HG03575 (cell line): ENCODE measurements around the gene GLB1L3.

Experiments
- ATAC-seq: cut with Tn5 transposase; IDR thresholded peaks from one replicate; pipeline ENCODE4 v1.9.1; 2021; ENCODE audit not compliant: unreplicated experiment, insufficient number of reproducible peaks, low FRiP score; ENCODE audit errors: extremely low read depth

Gene GLB1L3

DNA sequence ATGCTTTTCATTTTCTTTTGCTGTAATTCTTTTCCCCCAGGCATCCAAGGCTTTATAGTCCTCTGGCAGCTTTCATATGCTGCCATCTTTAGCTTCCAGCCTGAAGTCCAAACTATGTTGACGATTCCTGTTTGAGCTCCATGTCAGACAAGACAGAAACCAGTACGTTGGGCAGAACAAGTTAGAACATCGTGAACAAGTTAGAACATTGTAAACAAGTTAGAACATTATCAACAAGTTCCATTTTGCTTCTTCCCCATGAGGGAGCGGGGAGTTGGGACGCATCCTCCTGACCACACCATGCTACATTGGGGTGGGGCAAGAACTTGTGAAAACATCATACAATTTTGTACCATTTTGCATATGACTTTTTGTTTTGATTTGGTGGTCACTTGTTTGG, 79.5 kb downstream of the GLB1L3 start:
- ATAC-seq: no peak

DNA sequence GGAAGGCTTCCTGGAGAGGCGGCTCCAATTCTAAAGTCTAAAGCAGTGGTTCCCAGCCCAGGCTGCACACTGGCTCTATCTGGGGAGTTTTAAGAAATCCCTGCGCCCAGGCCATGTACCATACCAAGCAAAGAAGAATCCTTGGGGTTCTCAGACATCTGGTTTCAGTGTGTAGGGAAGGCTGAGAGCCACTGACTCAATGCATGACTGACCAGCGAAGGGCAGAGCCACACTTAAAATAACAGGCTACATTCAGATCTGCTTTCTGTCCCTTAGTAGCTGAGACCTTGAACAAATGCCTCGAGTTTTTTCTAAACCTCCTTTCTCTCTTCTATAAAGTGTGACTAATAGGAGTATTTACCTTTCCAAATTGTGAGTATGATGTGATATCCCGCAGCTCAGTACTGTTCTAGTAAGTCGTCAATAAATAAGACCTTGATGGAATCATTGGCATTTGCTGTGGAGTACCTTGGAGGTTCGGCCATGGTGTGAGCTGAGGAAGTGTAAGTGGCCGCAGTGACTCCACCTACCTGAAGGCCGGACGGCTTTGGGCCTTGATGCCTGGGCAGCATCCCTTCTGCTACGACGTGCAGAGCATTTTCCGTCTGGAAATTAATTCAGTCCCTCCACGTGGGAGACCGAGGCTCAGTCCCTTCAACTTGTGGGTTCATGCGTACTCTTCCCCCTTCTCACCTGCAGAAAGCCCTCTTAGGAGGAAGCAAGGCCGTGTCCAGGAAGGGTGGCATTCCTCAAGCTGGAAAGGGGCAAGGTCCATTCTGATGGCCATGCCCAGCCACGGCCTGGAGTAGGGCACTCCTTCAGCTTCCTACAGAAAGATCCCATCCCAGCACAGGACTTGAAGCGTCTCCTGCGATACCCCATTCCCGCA, 80.7 kb downstream of the GLB1L3 start:
- ATAC-seq: no peak

DNA sequence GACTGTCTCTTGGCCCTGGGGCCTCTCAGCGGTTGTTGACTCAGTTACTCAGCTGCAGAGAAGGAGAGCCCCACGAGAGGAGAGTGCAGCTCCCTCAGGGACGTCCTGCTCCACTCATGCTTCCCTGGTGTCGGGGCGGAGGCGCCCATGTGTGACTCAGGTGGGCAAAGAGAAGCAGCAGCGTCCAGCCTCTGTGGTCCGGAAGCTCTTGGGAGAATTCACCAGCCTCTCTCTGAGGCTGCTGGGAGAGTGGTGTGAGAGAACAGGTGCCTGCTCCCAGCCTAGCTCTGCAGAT, 81.3 kb downstream of the GLB1L3 start:
- ATAC-seq: no peak

DNA sequence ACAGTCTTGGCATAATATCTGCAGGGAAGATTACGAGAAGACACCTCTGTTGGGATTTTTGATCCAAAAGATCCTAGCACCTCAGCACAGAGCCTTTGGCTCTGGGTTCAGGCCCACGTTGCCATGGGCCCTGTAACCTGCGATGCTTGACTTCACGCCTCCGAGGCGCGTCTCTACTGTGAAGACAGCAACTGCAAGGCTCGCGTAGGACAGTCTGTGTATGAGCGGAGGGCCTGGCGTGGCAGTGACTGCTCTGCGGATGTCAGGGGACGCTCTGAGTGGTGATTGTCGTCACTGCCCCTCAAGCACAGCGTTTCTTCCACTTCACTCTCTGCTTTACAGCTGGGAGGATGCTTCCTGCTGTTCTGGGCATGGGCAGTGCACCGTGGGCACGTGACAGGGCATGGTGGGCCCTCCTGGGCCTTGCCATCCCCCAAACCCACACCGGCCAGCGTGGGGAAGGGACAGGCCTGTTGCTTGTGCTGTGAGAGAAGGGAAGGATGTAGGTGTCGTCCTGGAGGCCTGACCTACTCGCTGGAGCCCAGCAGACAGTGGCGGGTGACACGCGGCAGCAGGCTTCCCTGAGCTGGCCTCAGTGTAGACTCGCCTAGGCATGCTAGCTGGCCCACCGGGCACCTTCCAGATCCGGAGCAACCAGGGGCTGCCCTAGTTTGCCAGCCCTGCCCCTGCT, 82.1 kb downstream of the GLB1L3 start:
- no peak for ATAC-seq

DNA sequence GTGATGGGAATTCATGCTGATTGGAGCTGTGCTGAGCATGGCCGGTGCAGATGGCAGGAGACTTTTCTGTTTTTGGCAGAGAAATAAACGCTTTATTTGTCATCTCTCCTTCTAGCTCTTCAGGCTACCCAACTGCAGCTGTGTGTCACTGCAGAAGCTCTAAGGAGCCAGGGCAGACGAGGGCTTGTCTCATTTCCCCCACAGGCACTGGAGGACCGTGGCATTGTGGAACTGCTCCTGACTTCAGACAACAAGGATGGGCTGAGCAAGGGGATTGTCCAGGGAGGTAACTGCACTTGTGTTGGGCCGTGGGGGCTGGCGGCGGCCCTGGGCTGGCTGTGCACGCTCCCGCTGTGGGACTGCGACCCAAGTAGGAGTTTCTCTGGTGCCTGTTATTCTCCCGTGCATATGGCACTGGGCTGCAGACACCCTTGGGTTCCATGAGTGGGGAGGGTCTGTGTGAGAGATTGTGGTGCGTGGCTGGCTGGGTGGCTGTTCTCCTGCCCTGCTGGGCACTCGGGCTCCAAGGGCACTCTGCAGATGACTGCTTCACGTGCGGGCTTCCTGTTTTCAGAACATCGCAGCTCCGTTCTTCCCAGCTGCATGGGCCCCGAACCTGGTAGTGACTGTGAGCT, 82.8 kb downstream of the GLB1L3 start:
- ATAC-seq: no peak

DNA sequence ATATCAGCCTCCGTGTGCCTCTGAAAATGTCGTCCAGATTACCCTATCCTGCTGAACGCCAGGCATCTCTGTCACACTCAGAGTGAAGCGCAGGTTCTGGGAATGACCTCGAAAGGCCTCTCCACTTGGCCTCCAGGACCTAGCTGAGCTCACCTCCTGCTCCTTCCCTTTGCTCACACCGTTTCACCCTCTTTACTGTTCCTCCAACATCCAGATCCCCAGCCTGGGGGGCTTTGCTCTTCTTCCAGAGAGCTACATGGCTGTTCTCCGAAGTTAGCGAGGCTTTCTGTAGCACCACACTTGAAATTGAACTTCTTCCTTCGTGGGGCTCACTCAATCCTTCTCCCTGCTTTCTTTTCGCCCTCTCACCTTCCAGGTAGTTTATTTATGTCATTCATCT, 83.5 kb downstream of the GLB1L3 start:
- no peak for ATAC-seq

DNA sequence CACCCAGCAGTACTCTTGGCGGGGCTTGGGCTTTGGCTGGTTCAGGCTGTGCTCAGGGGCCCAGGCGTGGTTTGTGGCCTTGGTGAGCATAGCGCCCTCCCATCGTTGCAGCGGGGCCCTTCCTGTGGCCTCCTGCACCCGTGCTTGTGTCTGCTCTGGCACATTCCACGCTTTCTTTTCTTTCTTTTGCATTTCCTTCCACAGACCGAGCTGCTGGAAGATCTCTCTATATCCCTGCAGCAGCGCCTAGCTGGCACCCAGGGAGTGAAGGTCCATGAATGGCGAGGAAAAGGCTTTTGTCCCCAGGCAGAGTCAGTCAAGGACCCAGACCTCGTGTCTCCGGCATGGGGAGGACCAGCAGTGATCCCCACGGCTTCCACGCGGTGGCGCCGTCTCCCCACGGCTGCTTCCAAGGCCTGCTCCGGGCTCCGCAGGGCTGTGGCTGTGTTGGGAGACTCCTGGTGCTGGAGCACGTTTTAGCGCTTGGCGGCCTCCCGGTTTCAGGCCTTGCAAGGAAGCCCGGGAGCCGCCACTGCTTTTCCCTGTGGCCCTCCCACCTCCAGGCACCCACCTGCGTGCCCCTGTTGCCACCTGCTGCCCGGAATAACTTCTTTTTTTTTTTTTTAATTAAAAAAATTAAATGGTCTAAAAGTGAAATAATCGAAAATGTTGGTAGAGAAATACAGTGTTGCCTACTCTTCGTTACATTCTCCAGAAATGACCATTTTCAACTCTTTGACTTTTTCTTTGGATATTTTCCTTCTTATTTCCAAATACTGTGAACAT, 84.1 kb downstream of the GLB1L3 start:
- no peak for ATAC-seq

DNA sequence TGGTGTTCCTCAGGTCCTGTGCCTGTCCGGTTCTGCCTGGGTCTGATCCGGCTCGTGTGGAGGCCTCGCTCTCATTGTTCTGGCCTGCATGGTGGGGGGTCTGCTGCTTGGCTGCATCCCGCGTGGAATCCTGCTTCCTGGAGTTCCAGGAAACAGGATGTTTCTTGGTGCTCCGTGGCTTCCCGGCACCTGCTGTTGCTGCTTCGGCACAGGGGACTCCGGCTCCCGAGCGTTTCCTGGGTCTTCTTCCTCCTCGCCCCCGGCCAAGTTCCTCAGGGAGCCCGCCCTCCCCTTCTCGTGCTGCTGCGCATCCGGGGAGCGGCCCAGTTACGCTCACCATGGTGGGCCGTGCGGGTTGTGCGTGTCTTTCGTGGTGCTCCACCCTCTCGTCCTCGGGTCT, 85.5 kb downstream of the GLB1L3 start:
- ATAC-seq: no peak

DNA sequence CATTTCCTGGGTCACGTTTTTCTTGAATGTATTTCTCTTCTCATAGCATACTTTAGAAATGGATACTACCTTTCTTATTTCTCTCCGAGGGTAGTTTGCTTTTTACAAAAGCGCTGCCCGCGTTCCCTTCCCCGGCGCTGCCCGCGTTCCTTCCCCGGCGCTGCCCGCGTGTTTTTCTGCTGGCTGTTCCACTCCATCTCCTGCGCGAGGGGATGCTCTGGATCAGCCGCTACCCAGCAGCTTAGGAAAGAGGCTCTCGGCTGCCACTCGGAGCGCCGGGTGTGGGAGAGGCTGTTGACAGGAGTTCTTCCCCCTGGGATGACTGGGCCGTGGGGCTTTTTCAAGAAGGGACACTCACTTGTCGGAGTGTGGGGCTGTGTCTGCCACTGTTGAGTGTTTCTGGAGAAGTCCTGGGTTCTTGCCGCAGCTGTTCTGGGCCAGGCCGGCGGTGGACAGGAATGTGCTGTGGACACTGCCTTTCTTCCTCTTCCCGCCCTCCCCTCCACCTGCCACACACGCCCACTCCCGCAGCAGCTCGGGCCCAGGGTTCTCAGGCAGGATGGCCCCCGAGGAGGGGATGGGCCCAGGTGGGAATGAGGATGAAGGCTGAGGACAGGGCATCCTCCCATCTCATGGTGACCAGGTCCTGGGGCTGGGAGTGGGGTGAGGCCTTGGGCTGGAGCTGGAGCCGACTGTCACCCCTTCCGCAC, 86.2 kb downstream of the GLB1L3 start:
- ATAC-seq: no peak

DNA sequence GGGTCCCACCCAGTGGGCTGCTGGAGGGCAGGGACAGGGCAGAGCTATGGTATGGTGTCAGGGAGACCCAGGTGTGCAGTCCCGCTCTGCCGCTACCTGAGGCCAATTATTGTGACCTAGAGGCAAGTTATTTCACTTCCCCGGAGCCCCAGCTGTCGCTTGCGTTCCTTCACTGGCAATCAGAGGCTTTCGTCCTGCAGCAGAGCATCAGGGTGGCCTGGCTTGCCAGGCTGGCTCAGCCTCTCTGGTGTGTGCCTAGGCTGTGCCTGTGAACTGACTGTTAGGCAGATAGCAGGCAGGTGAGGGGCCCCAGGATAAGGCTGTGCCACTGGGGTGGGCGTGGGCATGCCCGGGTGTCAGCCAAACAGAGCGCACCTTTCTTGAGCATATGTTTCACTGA, 87.0 kb downstream of the GLB1L3 start:
- ATAC-seq: no peak

DNA sequence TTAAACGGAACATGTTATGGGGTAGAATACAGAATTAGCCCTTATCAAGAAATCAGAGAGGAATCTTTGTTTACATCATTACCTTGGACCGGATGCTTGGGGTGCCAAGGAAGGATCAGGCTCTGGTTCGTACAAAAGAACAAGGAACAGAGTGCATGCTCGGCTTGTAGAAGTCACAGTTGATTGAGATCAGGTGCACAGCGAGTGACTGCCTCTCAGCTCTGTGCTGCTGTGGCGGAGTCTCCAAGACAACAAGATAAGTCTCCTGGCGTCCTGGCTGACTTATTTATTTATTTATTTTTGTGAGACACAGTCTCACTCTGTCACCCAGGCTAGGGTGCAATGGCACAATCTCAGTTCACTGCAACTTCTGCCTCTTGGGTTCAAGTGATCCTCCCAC, 87.4 kb downstream of the GLB1L3 start:
- ATAC-seq: no peak

DNA sequence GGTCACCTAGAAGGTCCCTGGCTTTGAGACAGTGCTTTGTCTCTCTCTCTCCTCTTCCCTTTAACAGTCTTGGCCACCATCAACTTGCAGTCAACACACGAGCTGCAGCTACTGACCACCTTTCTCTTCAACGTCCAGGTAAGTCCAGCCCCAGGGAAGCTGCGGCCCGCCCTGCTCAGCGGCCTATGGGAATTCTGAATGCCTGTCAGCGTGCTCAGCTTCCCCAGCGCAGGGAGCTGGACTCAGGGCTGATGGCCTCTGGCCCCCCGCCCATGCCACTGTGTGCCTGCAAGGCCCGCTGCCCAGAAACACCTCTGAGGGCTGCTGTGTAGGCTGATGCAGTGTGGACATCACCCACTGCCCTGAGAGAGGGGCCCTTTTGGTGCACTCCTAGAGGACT, 88.1 kb downstream of the GLB1L3 start:
- ATAC-seq: no peak

DNA sequence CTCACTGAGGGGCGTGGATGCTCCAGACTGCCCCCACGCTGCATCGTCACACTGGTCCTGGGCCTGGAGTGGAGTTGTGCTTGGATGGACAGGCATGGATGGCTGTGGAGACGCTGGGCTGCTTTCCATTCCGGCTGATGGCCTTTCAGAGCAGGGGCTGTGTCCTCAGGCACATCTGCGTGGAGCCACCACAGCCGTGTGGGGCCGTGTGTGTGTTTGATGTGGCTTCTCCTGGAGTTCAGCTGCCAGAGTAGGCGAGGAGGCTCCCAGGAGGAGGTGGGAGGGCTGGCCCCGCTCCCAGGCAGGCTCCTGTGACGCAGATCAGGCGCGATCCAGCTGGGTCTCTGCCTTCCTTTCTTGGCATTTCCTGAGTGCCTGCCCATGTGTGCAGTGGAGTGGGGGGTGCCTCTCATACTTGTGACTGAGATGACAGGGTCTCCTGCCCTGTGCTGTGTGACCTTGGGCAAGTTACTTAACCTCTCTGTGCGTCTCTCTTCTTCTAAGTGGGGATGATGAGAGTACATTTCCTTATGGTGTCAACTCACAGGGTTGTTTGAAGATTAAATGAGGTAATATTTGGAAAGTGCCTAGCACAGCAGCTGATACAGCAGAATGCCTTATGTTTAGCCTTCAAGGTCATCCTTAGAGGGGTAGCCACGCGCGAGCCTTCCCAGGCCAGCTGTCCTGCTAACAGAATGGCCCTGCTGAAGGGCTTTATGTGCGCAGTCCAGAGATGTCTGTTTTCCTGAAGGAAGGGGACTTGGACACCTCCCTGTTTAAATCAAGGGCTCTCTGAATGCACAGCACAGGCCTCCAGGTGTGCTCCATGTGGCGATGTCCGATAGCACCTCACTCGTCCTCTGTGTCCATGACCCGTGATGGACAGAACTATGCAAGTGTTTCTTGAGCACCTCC, 89.1 kb downstream of the GLB1L3 start:
- ATAC-seq: no peak

DNA sequence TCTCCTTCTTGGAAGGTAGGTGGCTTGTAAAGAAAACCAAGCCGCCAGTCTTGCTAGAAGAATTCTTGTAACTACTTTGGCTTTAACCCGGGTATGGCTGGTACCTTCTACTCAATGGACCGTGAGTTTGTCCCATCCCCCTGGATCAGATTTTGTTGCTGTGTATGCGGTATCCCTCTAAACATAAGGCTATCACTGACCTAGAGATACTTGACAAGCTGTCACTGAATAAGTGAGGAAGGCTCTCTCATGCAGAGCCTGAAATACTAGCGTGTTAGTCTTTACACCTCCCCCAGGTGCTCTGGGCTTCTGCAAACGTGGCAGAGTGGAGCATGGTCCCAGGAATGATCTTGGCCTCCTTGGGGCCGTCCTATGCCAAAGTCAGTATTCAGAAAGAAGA, 90.1 kb downstream of the GLB1L3 start:
- no peak for ATAC-seq

DNA sequence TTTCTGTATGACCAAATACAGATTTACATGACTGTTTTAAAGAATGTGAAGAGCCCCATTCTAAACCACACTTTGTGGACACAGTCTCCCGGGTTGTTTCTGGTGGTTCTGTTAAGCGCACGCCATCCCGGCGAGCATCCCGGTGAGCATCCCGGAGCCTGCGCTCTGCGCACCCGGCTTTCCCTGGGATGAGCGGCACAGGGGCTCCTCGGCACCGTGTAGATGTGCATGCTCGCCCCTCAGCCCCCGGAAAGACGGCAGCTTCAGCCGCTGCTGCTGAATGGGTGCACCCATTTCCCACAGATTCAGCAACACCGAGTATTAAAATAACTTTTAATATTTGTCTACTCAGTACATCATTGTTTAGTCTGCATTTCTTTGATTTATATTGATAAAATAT, 91.6 kb downstream of the GLB1L3 start:
- no peak for ATAC-seq
